LNCaP clone FGC (cell line): Measurements from ENCODE around the gene S1PR3.

Experiments
- DNase-seq: peaks from one replicate; pipeline ENCODE4 v3.0.0-alpha.2; 2011; ENCODE audit warnings: low read depth
- H3K4me3 ChIP-seq: 2 replicates; pipeline ENCODE4 v1.5.1; 2011; ENCODE audit warnings: mild to moderate bottlenecking, low read depth, low read length, control low read depth
- CTCF ChIP-seq: IDR thresholded peaks from 2 replicates; pipeline ENCODE4 v1.5.1; 2012; ENCODE audit warnings: mild to moderate bottlenecking; ENCODE audit not compliant: control insufficient read depth, insufficient read depth; ENCODE audit errors: extremely low read depth

Gene S1PR3

DNA sequence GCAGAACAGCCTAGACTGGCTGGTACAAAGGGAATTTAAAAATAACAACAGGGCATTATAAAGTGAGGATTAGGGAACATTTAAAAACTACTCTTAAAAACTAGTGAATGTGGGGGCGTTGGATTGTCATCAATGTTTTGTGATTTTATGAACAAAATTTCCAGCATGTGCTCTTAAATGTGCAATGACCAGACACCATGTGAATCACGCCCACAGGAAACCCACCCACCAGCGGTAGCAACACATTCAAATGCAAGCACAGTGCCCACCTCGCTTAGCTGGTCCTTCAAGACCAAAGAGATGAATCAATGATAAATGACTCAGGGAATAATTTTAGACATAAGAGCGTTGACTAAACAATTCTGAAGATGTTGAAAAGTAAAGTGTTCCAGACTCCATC, 40.9 kb downstream of the S1PR3 start:
- H3K4me3 ChIP-seq: no peak overlapping the region
- TF ChIP-seq CTCF: no peak
- DNase-seq: no peak

- TF ChIP-seq CTCF: no peak
- no peak for DNase-seq
- H3K4me3 ChIP-seq: no peak overlapping the region
These were observed 41.4 kb downstream of the S1PR3 start for GRCh38 chr9:89032661-89033060.

DNA sequence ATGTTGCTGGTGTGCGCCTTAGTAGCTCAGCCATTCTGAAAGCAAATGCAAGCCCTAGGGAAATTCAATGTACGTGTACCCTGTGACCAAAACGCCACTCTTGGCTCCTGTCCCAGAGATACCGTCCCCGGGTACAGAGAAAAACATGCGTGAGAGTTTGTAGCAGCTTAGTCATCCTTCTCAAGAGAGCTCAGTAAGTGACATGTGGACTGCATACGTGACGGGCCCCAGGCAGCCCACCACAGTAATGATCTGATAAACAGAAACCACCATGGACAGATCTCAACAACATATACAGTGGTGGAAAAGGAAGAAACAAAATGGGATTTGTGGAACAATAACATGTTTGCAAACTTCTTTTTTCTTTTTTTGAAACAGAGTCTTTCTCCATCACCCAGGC, 45.1 kb downstream of the S1PR3 start:
- no peak for DNase-seq
- H3K4me3 ChIP-seq: no peak overlapping the region
- TF ChIP-seq CTCF: no peak

DNA sequence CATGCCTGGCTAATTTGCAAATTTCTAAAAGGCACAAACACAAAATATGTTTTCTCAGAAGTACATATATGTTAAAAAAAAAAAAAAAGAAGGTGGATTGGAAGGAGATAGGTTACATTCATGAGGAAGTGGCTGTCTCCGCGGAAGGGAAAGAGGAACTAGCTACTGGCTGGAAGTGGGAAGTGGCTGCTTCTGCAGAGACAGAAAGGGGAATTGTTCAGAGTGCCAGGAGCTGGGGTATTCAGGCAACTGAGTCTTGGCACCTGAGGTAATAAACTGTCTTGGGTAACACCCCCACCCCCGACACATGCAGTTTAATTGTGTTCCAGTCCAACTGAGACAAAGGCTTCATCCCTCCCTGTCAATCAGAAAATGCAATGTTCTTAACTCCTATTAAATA, 45.6 kb downstream of the S1PR3 start:
- no peak for TF ChIP-seq CTCF
- H3K4me3 ChIP-seq: no peak overlapping the region
- DNase-seq: no peak

GRCh38 chr9:89037346-89037745, 46.1 kb downstream of the S1PR3 start:
- TF ChIP-seq CTCF: no peak
- no peak overlapping the region for H3K4me3 ChIP-seq
- no peak for DNase-seq

DNA sequence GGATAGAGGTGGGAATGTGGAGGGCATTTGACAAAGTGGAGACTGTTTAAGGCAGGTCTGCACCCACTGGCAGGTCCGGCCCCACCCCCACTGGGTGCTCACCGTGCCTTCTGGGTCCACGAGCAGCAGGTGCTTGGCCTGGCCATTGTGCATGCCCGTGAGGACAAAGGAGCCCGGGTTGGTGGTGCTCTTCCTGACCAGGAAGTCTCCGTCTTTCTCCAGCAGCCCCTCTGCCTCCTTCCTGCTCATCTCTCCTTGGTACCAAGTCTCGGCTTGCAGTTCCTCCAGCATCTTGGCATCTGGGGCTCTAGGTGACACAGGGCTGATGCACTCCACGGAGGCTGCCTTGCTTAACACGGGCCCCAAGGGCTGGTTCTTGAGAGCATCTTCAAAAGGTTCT, 46.6 kb downstream of the S1PR3 start:
- no peak overlapping the region for H3K4me3 ChIP-seq
- TF ChIP-seq CTCF: no peak
- DNase-seq: no peak

DNA sequence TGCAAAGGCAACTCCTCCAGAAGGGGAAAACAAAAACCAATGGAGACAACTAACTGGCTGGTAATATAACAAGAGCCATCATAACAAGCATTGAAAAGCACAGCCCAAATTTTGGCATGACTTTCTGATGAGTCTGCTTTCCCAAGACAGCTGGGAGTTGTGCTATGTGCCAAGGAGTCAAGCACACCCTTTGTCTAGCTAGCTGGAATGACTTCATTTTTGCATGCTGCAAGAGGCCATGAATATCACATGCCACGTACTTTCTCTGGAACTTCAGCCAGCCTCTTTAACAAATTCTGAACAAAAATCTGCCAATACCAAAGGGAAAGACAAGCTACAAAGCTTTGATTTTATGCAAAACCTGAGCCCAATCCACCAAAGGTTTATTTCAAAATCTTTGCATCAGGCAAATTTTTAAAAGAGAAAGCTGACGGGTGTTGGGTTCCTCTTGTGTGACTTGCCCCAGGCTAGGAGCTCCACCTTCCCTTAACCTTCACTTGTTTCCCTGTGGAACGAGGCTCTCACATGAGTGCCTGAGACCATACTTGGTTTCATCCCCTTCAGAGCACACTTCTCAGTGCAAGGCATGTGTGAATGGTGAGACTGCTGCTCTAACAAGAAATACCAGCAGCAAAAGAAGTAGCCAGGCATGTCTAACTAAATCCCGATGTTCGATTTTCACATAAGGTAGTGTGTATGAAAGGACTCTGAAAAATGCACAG, 47.3 kb downstream of the S1PR3 start:
- H3K4me3 ChIP-seq: no peak overlapping the region
- no peak for TF ChIP-seq CTCF
- no peak for DNase-seq
